CD8-positive, alpha-beta memory T cell (primary cell): ENCODE results near the gene BBIP1. TPM values are rescaled to one million over a fixed set of nuclear protein-coding genes. Genes with fewer than 3 reads are reported as not detected.

Source experiments
- CTCF ChIA-PET: fragments of 350-600 bp; sonication (Branson Sonifier 250); formaldehyde crosslinking; loops from one replicate; lab custom pipeline; 2021; ENCODE audit warnings: antibody characterized with exemption; lab: Charles Lee
- POLR2A ChIA-PET: fragments of 350-600 bp; sonication (Branson Sonifier 250); formaldehyde crosslinking; loops from one replicate; lab custom pipeline; 2021; ENCODE audit warnings: antibody characterized with exemption; lab: Charles Lee
- DNase-seq, 5 donors: peaks; one replicate each; pipeline versions ENCODE4 v3.0.0 to v3.0.0-alpha.2; 2020 to 2022; ENCODE audit warnings: mixed read lengths in 1 of 5
- H3K27ac ChIP-seq: one replicate; pipeline ENCODE4 v1.7.0; 2013; ENCODE audit warnings: low read depth, mild to moderate bottlenecking, low read length, moderate library complexity
- H3K27me3 ChIP-seq: 2 replicates; pipeline ENCODE4 v1.7.0; 2013; ENCODE audit warnings: low read length, mild to moderate bottlenecking; ENCODE audit not compliant: insufficient read depth, poor library complexity, severe bottlenecking
- H3K36me3 ChIP-seq: 2 replicates; pipeline ENCODE4 v1.7.0; 2013; ENCODE audit warnings: mild to moderate bottlenecking, low read length, moderate library complexity; ENCODE audit not compliant: insufficient read depth
- H3K4me1 ChIP-seq: 2 replicates; pipeline ENCODE4 v1.7.0; 2013; ENCODE audit warnings: mild to moderate bottlenecking, low read length, moderate library complexity; ENCODE audit not compliant: insufficient read depth
- H3K4me3 ChIP-seq: 2 replicates; pipeline ENCODE4 v1.7.0; 2013; ENCODE audit warnings: mild to moderate bottlenecking, low read length
- H3K9me3 ChIP-seq: 2 replicates; pipeline ENCODE4 v1.7.0; 2013; ENCODE audit warnings: mild to moderate bottlenecking, low read length
- H3K27ac Mint-ChIP-seq, 8 donors: one replicate each; pipeline ENCODE4 v1.8.0; 2020 to 2021; ENCODE audit warnings: mixed read lengths in 8 of 8, mild to moderate bottlenecking in 6 of 8, inconsistent platforms in 3 of 8, moderate library complexity in 3 of 8
- H3K27me3 Mint-ChIP-seq, 2 donors: one replicate each; pipeline ENCODE4 v1.8.0; 2020 to 2021; ENCODE audit warnings: mixed read lengths in 2 of 2, mild to moderate bottlenecking in 1 of 2, moderate library complexity in 1 of 2
- H3K36me3 Mint-ChIP-seq, 3 donors: one replicate each; pipeline ENCODE4 v1.8.0; 2020 to 2021; ENCODE audit warnings: mixed read lengths in 3 of 3, inconsistent platforms in 1 of 3, mild to moderate bottlenecking in 1 of 3
- H3K4me1 Mint-ChIP-seq, 3 donors: one replicate each; pipeline ENCODE4 v1.8.0; 2020 to 2021; ENCODE audit warnings: mixed read lengths in 3 of 3, inconsistent platforms in 1 of 3, mild to moderate bottlenecking in 1 of 3
- H3K4me3 Mint-ChIP-seq, 7 donors: one replicate each; pipeline ENCODE4 v1.8.0; 2020 to 2021; ENCODE audit warnings: mixed read lengths in 7 of 7, mild to moderate bottlenecking in 6 of 7, moderate library complexity in 4 of 7, inconsistent platforms in 2 of 7
- H3K9me3 Mint-ChIP-seq, 5 donors: one replicate each; pipeline ENCODE4 v1.8.0; 2020 to 2022; ENCODE audit warnings: mixed read lengths in 5 of 5, mild to moderate bottlenecking in 3 of 5, moderate library complexity in 2 of 5, inconsistent platforms in 1 of 5
- polyA plus RNA-seq: library from polyadenylated mRNA; unstranded; fragments of 300-500 nt; fragmentation: Illumina TruSeq; gene quantifications from one replicate; pipeline ENCODE4 v1.2.3, GENCODE V29; 2021
- total RNA-seq, 2 experiments: library from RNA; stranded (reverse); gene quantifications; one replicate each; pipeline ENCODE4 v1.2.3, GENCODE V29; 2021

BBIP1 gene
- total and polyA plus RNA-seq, 3 experiments from 2014 or later, result 34.9 to 41.1 (median 36.4) TPM

DNA sequence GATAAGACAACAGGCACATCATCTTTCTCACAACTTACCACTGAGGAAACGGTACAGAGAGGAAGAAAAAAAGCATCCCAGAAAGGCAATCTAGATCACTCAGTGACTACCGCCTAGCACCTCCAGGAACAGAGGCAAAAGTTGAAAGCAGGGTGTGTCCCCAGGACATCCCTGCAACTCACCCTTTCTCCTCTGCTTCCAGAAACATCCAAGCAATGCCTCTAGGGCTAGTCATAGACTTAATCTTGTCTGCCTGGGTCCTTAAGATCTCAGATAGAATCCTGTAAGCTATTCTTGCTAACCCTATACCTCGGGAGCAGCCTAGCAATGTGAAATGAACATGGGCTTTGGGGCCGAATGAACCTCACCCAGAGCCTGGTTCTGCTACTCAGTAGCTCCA, 66.0 kb downstream of the BBIP1 start:
- H3K27ac ChIP-seq, result no peak overlapping the region
- Mint-ChIP-seq H3K4me3 (peak overlapping the region; percentile 3 to 72 (median 57)), H3K27ac (peak overlapping the region; percentile 14 to 87 (median 72)), H3K36me3 (no peaks in the 10 kb centered on the region), H3K27me3 (no peaks in the 10 kb centered on the region), H3K4me1 (peaks cover 84 to 90% (median 89%) of the 10 kb centered on the region in 3 donors), H3K9me3 (no peaks in the 10 kb centered on the region)
- H3K4me1 ChIP-seq, result peaks cover 81% of the 10 kb centered on the region
- H3K36me3 ChIP-seq, result no peaks in the 10 kb centered on the region
- no peak for DNase-seq
- no peaks in the 10 kb centered on the region for H3K9me3 ChIP-seq
- CTCF ChIA-PET, result interaction anchor here (0.7 to 2.3 kb wide), 7 partner anchors 10 to 50 kb away, joined by 3 to 6 read pairs (median 4); no protein-coding TSS in a partner anchor
- H3K27me3 ChIP-seq, result no peaks in the 10 kb centered on the region
- POLR2A ChIA-PET, result interaction anchor here (0.8 to 1.9 kb wide), 4 partner anchors 11 to 20 kb away, joined by 3 to 7 read pairs (median 6); no protein-coding TSS in a partner anchor
- H3K4me3 ChIP-seq, result no peak overlapping the region

DNA sequence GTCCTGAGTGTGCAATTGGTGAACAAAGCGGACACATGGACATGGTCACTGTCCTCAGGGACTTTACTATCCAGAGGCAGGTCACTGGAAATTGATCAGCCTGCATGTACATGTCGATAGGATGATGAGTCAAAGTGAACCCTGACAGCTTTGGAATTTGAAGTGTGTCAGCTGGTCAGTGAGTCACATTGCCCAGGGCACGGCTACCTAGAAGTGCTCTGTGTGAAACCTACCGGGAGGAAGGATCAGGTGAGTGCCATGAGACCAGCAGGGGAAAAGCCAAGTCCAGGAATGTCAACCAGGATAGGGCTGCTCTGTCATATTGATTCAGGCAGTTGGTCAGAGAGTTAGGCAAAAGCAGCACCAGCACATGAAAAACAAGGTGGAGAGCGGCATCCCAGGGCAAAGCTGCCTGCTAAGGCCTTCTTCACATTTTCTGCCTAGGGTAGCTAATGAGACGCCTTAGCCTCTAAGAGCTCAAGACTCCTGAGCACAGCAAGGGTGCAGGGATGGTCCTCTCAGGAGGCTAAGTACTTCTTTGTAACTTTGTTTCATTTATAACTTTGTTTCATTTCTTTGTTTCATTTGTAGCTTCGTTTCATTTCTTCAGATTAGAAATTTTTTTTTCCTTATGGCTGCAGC, 66.6 kb downstream of the BBIP1 start:
- DNase-seq, result no peak
- CTCF ChIA-PET, result interaction anchor here (0.7 to 2.3 kb wide), 8 partner anchors 10 to 50 kb away, joined by 3 to 6 read pairs (median 4); no protein-coding TSS in a partner anchor
- POLR2A ChIA-PET, result interaction anchor here (0.8 to 1.9 kb wide), 5 partner anchors 10 to 35 kb away, joined by 3 to 7 read pairs (median 5); no protein-coding TSS in a partner anchor
- H3K36me3 Mint-ChIP-seq, result no peaks in the 10 kb centered on the region
- peak overlapping the region; percentile 3 to 72 (median 57) for H3K4me3 Mint-ChIP-seq
- Histone ChIP-seq H3K27me3 (no peaks in the 10 kb centered on the region), H3K27ac (no peak overlapping the region), H3K4me3 (no peak overlapping the region), H3K9me3 (no peaks in the 10 kb centered on the region), H3K36me3 (no peaks in the 10 kb centered on the region), H3K4me1 (peaks cover 75% of the 10 kb centered on the region)
- H3K27me3 Mint-ChIP-seq, result no peaks in the 10 kb centered on the region
- H3K4me1 Mint-ChIP-seq, result peaks cover 80 to 90% (median 89%) of the 10 kb centered on the region in 3 donors
- H3K27ac Mint-ChIP-seq, result peak overlapping the region in 7 of 8 donors; percentile 14 to 87 (median 77)
- no peaks in the 10 kb centered on the region for H3K9me3 Mint-ChIP-seq

GRCh38 chr10:110851020-110851612, 67.9 kb downstream of the BBIP1 start:
- H3K27ac ChIP-seq, result no peak overlapping the region

DNA sequence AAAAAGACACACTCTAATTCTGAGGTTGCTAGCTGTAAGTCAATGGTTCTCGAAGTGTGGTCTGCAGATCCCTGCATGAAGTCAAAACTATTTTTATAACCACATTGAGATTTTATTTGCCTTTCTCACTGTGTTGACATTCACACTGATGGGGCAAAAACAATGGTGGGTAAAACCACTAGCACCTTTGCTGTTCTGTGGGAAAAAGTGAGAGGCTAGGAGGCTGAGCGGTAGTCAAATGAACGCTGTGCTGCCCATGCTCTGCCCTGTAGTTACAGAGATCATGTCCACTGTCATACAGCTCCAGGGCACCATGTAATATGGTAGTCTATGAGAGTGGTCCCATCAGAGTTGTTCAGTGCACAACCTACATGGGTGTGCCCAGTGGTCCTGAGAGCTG, 68.9 kb downstream of the BBIP1 start:
- Mint-ChIP-seq H3K27me3 (peaks cover 0 to 2% of the 10 kb centered on the region in 2 donors), H3K36me3 (no peaks in the 10 kb centered on the region), H3K4me1 (peaks cover 85 to 97% (median 92%) of the 10 kb centered on the region in 3 donors), H3K4me3 (peak overlapping the region; percentile 0 to 84 (median 73)), H3K27ac (peak overlapping the region; percentile 17 to 93 (median 76)), H3K9me3 (no peaks in the 10 kb centered on the region)
- CTCF ChIA-PET, result interaction anchor here (1.4 to 2.2 kb wide), 3 partner anchors 8 to 23 kb away, joined by 6 to 7 read pairs (median 7); no protein-coding TSS in a partner anchor
- Histone ChIP-seq H3K27ac (no peak overlapping the region), H3K4me1 (peaks cover 76% of the 10 kb centered on the region), H3K36me3 (no peaks in the 10 kb centered on the region), H3K4me3 (no peak overlapping the region), H3K27me3 (no peaks in the 10 kb centered on the region), H3K9me3 (no peaks in the 10 kb centered on the region)
- POLR2A ChIA-PET, result interaction anchor here (0.5 to 1.2 kb wide), 7 partner anchors 11 to 42 kb away, joined by 3 to 5 read pairs (median 3); partner anchors contain the start of gene PDCD4
- peak in 2 of 5 donors; percentile 65 to 66 for DNase-seq

More at GRCh38 chr10:110851020-110851612, 67.9 kb downstream of the BBIP1 start:
- Histone ChIP-seq H3K4me3 (no peak overlapping the region), H3K36me3 (no peaks in the 10 kb centered on the region), H3K27me3 (no peaks in the 10 kb centered on the region), H3K4me1 (peaks cover 74% of the 10 kb centered on the region), H3K9me3 (no peaks in the 10 kb centered on the region)
- H3K27ac Mint-ChIP-seq, result peak overlapping the region; percentile 45 to 89 (median 74)
- H3K4me3 Mint-ChIP-seq, result peak overlapping the region in 6 of 7 donors; percentile 63 to 84 (median 74)
- H3K9me3 Mint-ChIP-seq, result no peaks in the 10 kb centered on the region
- peaks cover 86 to 97% (median 93%) of the 10 kb centered on the region in 3 donors for H3K4me1 Mint-ChIP-seq
- POLR2A ChIA-PET, result interaction anchor here (1.1 to 1.9 kb wide), 5 partner anchors 9 to 36 kb away, joined by 3 to 7 read pairs (median 5); no protein-coding TSS in a partner anchor
- CTCF ChIA-PET, result interaction anchor here (0.9 to 2.3 kb wide), 5 partner anchors 7 to 22 kb away, joined by 3 to 7 read pairs (median 6); no protein-coding TSS in a partner anchor
- no peak for DNase-seq
- no peaks in the 10 kb centered on the region for H3K36me3 Mint-ChIP-seq
- no peaks in the 10 kb centered on the region for H3K27me3 Mint-ChIP-seq

Other genes with a start within 250 kb of the BBIP1 start
- 10 to 100 TPM; 88.4 to 96.1 TPM for gene PDCD4, start 47.3 kb downstream of the BBIP1 start, total RNA-seq
- gene PDCD4, start 47.3 kb downstream of the BBIP1 start, polyA plus RNA-seq, result 540 TPM
- 10 to 100 TPM; 57.4 to 63.1 TPM for gene SHOC2, start 424 bp upstream of the BBIP1 start, total RNA-seq
- 57.5 TPM for gene SHOC2, start 424 bp upstream of the BBIP1 start, polyA plus RNA-seq
- gene ADRA2A, start 157.8 kb upstream of the BBIP1 start, total RNA-seq, result not detected
- not detected for gene ADRA2A, start 157.8 kb upstream of the BBIP1 start, polyA plus RNA-seq